K562 (cell line): ENCODE data around the gene FAM81B. TPM values are rescaled to one million over a fixed set of nuclear protein-coding genes. Genes with fewer than 3 reads are reported as not detected.

ENCODE experiments used
- ATAC-seq: fragments of 200-7000 bp; cut with Tn5 transposase; 3 replicates; pipeline ENCODE4 v1.9.1; 2020; ENCODE audit warnings: moderate library complexity
- BruUV-seq: library from RNA; stranded (reverse); fragments of 400-500 nt; replicated peaks from 2 replicates; lab custom pipeline; 2021; lab: Mats Ljungman, UMichigan
- CTCF ChIA-PET: fragments of 300-600 bp; formaldehyde crosslinking; extraction: SDS; loops from one replicate; lab custom pipeline; 2021; ENCODE audit warnings: low intra/inter-chr PET ratio; lab: Yijun Ruan, JAX
- POLR2A ChIA-PET: fragments of 300-600, 350-650 bp; sonication (Branson Sonifier 250); formaldehyde crosslinking; extraction: SDS; loops from one replicate; lab custom pipeline; 2021; ENCODE audit warnings: antibody characterized with exemption, inconsistent platforms; lab: Yijun Ruan, JAX
- DNase-seq, 4 experiments: peaks; one replicate each; pipeline versions ENCODE4 v3.0.0 to v3.0.0-alpha.2; 2011 to 2018; ENCODE audit warnings: low spot score in 3 of 4, mixed read lengths in 3 of 4; ENCODE audit errors: extremely low read depth in 1 of 4
- FAIRE-seq: peaks from 2 replicates; lab custom pipeline; 2011; peaks lifted over from hg19 to GRCh38; lab: Jason Lieb, UNC
- H2AFZ ChIP-seq: 2 replicates; pipeline ENCODE4 v1.6.0; 2011; ENCODE audit warnings: low read depth, low read length, control low read depth, inconsistent platforms
- H3K27ac ChIP-seq: fragments of 200-600 bp; 3 replicates; pipeline ENCODE4 v1.8.0; 2011; ENCODE audit warnings: low read depth, mild to moderate bottlenecking, control low read depth, inconsistent platforms, low read length, moderate library complexity, mixed read lengths; ENCODE audit errors: extremely low read depth
- H3K27me3 ChIP-seq, 2 experiments: fragments of 300-600 bp in 1 of 2; 2 replicates in 1 of 2; 3 replicates in 1 of 2; pipeline versions ENCODE4 v1.6.0 to v1.8.0; 2011; ENCODE audit warnings: inconsistent platforms in 2 of 2, low read length in 2 of 2, mild to moderate bottlenecking in 1 of 2, mixed read lengths in 1 of 2, moderate library complexity in 1 of 2; ENCODE audit not compliant: control insufficient read depth in 2 of 2, insufficient read depth in 2 of 2
- H3K36me3 ChIP-seq: fragments of 300-600 bp; 3 replicates; pipeline ENCODE4 v1.8.0; 2011; ENCODE audit warnings: mild to moderate bottlenecking, low read length, inconsistent platforms; ENCODE audit not compliant: control insufficient read depth, insufficient read depth
- H3K4me1 ChIP-seq, 2 experiments: fragments of 200-600 bp in 1 of 2; replicated peaks in 1 of 2; 2 replicates in 1 of 2; 3 replicates in 1 of 2; pipeline versions ENCODE4 v1.5.1 to v1.8.0; 2011; ENCODE audit warnings: inconsistent platforms in 2 of 2, low read length in 2 of 2, mild to moderate bottlenecking in 1 of 2, mixed read lengths in 1 of 2, moderate library complexity in 1 of 2; ENCODE audit not compliant: control insufficient read depth in 2 of 2, insufficient read depth in 2 of 2
- H3K4me2 ChIP-seq: 2 replicates; pipeline ENCODE4 v1.6.1; 2011; ENCODE audit warnings: low read length, control low read depth, inconsistent platforms, mixed read lengths; ENCODE audit not compliant: insufficient read depth
- H3K4me3 ChIP-seq: fragments of 200-600 bp; sonication (generic), shearing (Covaris generic); 2 replicates; pipeline ENCODE4 v1.5.1; 2016; ENCODE audit warnings: control low read depth, inconsistent platforms
- H3K79me2 ChIP-seq: fragments of 200-600 bp; 3 replicates; pipeline ENCODE4 v1.8.0; 2011; ENCODE audit warnings: low read length, inconsistent platforms; ENCODE audit not compliant: control insufficient read depth, insufficient read depth
- H3K9ac ChIP-seq, 2 experiments: 2 replicates each; pipeline versions ENCODE4 v1.6.0 to v1.6.1; 2011; ENCODE audit warnings: low read depth in 2 of 2, low read length in 2 of 2, control low read depth in 1 of 2, inconsistent platforms in 1 of 2, mild to moderate bottlenecking in 1 of 2, mixed read lengths in 1 of 2; ENCODE audit not compliant: insufficient read depth in 1 of 2
- H3K9me1 ChIP-seq: one replicate; pipeline ENCODE4 v1.6.0; 2011; ENCODE audit warnings: inconsistent platforms, mild to moderate bottlenecking, low read length, moderate library complexity; ENCODE audit not compliant: control insufficient read depth, insufficient read depth
- H3K9me3 ChIP-seq: replicated peaks from 2 replicates; pipeline ENCODE4 v1.5.1; 2011; ENCODE audit warnings: low read depth, low read length, inconsistent platforms; ENCODE audit not compliant: control insufficient read depth, insufficient read depth
- H4K20me1 ChIP-seq: replicated peaks from 2 replicates; pipeline ENCODE4 v1.6.1; 2011; ENCODE audit warnings: low read length, inconsistent platforms, mixed read lengths; ENCODE audit not compliant: control insufficient read depth, insufficient read depth
- CBFA2T2 ChIP-seq: fragments of 450-650 bp; conservative IDR thresholded peaks from 2 replicates; pipeline ENCODE4 v1.6.1; 2017; ENCODE audit warnings: mild to moderate bottlenecking
- KAT8 ChIP-seq: fragments of 450-650 bp; IDR thresholded peaks from 2 replicates; pipeline ENCODE4 v1.6.1; 2016; ENCODE audit warnings: low read depth, mild to moderate bottlenecking
- NCOR1 ChIP-seq: fragments of 450-650 bp; IDR thresholded peaks from 2 replicates; pipeline ENCODE4 v1.6.1; 2016; ENCODE audit warnings: mild to moderate bottlenecking, moderate library complexity
- RBM25 ChIP-seq: fragments of 200-400 bp; formaldehyde crosslinking; IDR thresholded peaks from 2 replicates; pipeline ENCODE4 v1.6.1; 2018; ENCODE audit warnings: low read length, low read depth, moderate library complexity; ENCODE audit not compliant: severe bottlenecking
- SRSF1 ChIP-seq: fragments of 200-400 bp; formaldehyde crosslinking; IDR thresholded peaks from 2 replicates; pipeline ENCODE4 v1.6.1; 2017; ENCODE audit warnings: mild to moderate bottlenecking, low read depth, low read length, moderate library complexity
- TEAD4 ChIP-seq, 2 experiments: sonication (generic) in 1 of 2; formaldehyde crosslinking in 1 of 2; IDR thresholded peaks; 2 replicates each; pipeline versions ENCODE4 v1.6.1 to v1.8.0; 2012 to 2022; ENCODE audit warnings: borderline replicate concordance in 1 of 2, inconsistent platforms in 1 of 2, low read length in 1 of 2, mild to moderate bottlenecking in 1 of 2, missing genetic modification reagents in 1 of 2
- TOE1 ChIP-seq, 2 experiments: fragments of 450-650 bp in 1 of 2; sonication (generic) in 1 of 2; formaldehyde crosslinking in 1 of 2; IDR thresholded peaks; 2 replicates each; pipeline versions ENCODE4 v1.7.1 to v1.8.0; 2016 to 2022; ENCODE audit warnings: borderline replicate concordance in 2 of 2, mild to moderate bottlenecking in 2 of 2, antibody characterized with exemption in 1 of 2, inconsistent platforms in 1 of 2, low read depth in 1 of 2, missing genetic modification reagents in 1 of 2, moderate library complexity in 1 of 2
- ZKSCAN3 ChIP-seq: fragments of 250-450 bp; sonication (Bioruptor Pico); IDR thresholded peaks from 2 replicates; pipeline ENCODE4 v1.4.0; 2020
- ZNF395 ChIP-seq: fragments of 200-800 bp; sonication (Bioruptor generic); IDR thresholded peaks from 2 replicates; pipeline ENCODE4 v1.6.1; 2017; ENCODE audit warnings: missing genetic modification characterization, missing compliant biosample characterization
- ZNF518B ChIP-seq: fragments of 250-450 bp; sonication (Bioruptor Pico); IDR thresholded peaks from 2 replicates; pipeline ENCODE4 v1.5.0; 2021; ENCODE audit warnings: mild to moderate bottlenecking, moderate library complexity
- WGBS: fragments of 100-300 bp; shearing (Covaris generic); methylation state at CpG from one replicate; pipeline ENCODE4 v1.1.6; 2016; ENCODE audit warnings: low coverage, mixed read lengths; ENCODE audit not compliant: insufficient coverage; ENCODE audit errors: missing lambda C conversion rate; 5-methylcytosine and 5-hydroxymethylcytosine counted together
- in situ Hi-C: fragments of 300-500 bp; cut with MboI; formaldehyde crosslinking; loops from 4 replicates; pipeline ENCODE4 v1.15.0; 2018; ENCODE audit warnings: inconsistent platforms, mixed read lengths
- intact Hi-C: fragments of 100-400 bp; cut with micrococcal nuclease; formaldehyde crosslinking; loops from 2 replicates; pipeline ENCODE4 v1.14.2; 2022
- polyA plus RNA-seq, 8 experiments: library from polyadenylated mRNA; depleted of rRNA in 4 of 8; stranded (reverse) in 5 of 8; unstranded in 3 of 8; fragments of >200 nt; fragmentation: Nextera tagmentation in 2 of 8; fragmentation: Illumina TruSeq in 1 of 8; extraction: Ambion mirVana in 2 of 8; extraction: Trizol in 1 of 8; gene quantifications; 2 replicates each; pipeline versions ENCODE4 v1.2.1 to v1.2.3, GENCODE V29; 2011 to 2014; ENCODE audit warnings: inconsistent platforms in 1 of 8, missing spikeins in 1 of 8
- total RNA-seq, 7 experiments: library from RNA; depleted of rRNA in 6 of 7; stranded (reverse); fragments of >200 nt in 6 of 7; fragmentation: Illumina TruSeq in 2 of 7; extraction: Trizol in 2 of 7; gene quantifications; 2 replicates each; pipeline versions ENCODE4 v1.2.1 to v1.2.3, GENCODE V29; 2011 to 2021; ENCODE audit warnings: low replicate concordance in 1 of 7

Gene FAM81B
- total and polyA plus RNA-seq, 9 of the 15 experiments (the other 6 are each of a cell fraction or from before 2014, with no cell fraction given), result 0.08 to 0.64 (median 0.25) TPM; not detected in 2

GRCh38 chr5:95401626-95402025 is 10.5 kb downstream of the FAM81B start (continued):
- TF ChIP-seq RBM25 (no peak), NCOR1 (no peak), CBFA2T2 (no peak), KAT8 (no peak), SRSF1 (no peak), ZNF518B (CRISPR knock-in tag) (no peak), TOE1 (IDR thresholded peaks at IDR 0.05; ENCODE audit: borderline replicate concordance) (no peak), TOE1 (CRISPR knock-in tag; IDR thresholded peaks at IDR 0.05; ENCODE audit: borderline replicate concordance, low read depth) (no peak)

- no peaks in the 10 kb centered on the region for H3K36me3 ChIP-seq
- peaks cover 0 to 13% of the 10 kb centered on the region in 2 experiments; a peak in 2 of 5 replicates for H3K27me3 ChIP-seq
- H3K27ac ChIP-seq, result no peak overlapping the region
- no TSS peak for BruUV-seq
- H3K9me3 ChIP-seq, result no peaks in the 10 kb centered on the region
- intact Hi-C loops, result no loop called here
- peak; percentile 46; the same call in 2 of the 3 replicates for ATAC-seq
- H3K79me2 ChIP-seq, result no peaks in the 10 kb centered on the region
- no peak overlapping the region for H2AFZ ChIP-seq
- CTCF ChIA-PET, result no interaction called here
- no peak overlapping the region for H3K9ac ChIP-seq
- H3K4me1 ChIP-seq, result no peaks in the 10 kb centered on the region
- no peak for TF ChIP-seq TEAD4 (IDR thresholded peaks at IDR 0.05; ENCODE audit: low read length)
- TF ChIP-seq TEAD4 (CRISPR knock-in tag; IDR thresholded peaks at IDR 0.05; ENCODE audit: borderline replicate concordance), result no peak
- no peak for TF ChIP-seq ZNF395
- TF ChIP-seq ZKSCAN3 (CRISPR knock-in tag), result no peak
- FAIRE-seq, result no peak
- WGBS, result 0% methylated on average over 1 of the region's 1 CpG
- in situ Hi-C loops, result no loop called here
- DNase-seq, result no peak
- POLR2A ChIA-PET, result no interaction called here
- no peak overlapping the region for H3K4me2 ChIP-seq
- no peaks in the 10 kb centered on the region for H3K9me1 ChIP-seq
- no peaks in the 10 kb centered on the region for H4K20me1 ChIP-seq
- no peak overlapping the region for H3K4me3 ChIP-seq
Observed at GRCh38 chr5:95403996-95404395, 12.8 kb downstream of the FAM81B start.
